Stomach (tissue), 4 donors: Measurements from ENCODE around the gene DOK6.

Source experiments
- CTCF ChIP-seq, 7 experiments: fragments of 450-650 bp in 4 of 7; fragments of 200-600 bp in 3 of 7; sonication (generic) in 3 of 7; IDR thresholded peaks; one replicate each; pipeline ENCODE4 v1.5.1; 2016 to 2019; ENCODE audit warnings: antibody characterized with exemption in 7 of 7, control low read depth in 2 of 7, mild to moderate bottlenecking in 1 of 7
- POLR2A ChIP-seq, 4 donors: fragments of 450-650 bp; IDR thresholded peaks; one replicate each; pipeline ENCODE4 v1.6.1; 2016; ENCODE audit warnings: antibody characterized with exemption in 4 of 4, control low read depth in 2 of 4, mild to moderate bottlenecking in 1 of 4, moderate library complexity in 1 of 4
- POLR2AphosphoS5 ChIP-seq, 3 donors: sonication (generic); formaldehyde crosslinking; IDR thresholded peaks; one replicate each; pipeline ENCODE4 v1.6.1; 2016; ENCODE audit warnings: antibody characterized with exemption in 3 of 3

GRCh38 chr18:69785466-69785865 lies 384.8 kb downstream of the DOK6 start:
- TF ChIP-seq POLR2A (IDR thresholded peaks at IDR 0.05): no peak
- TF ChIP-seq CTCF (IDR thresholded peaks at IDR 0.05): no peak
- TF ChIP-seq POLR2AphosphoS5 (IDR thresholded peaks at IDR 0.05): no peak
